IMR-90 (cell line): Measurements from ENCODE around the gene ELFN1. TPM values are rescaled to one million over a fixed set of nuclear protein-coding genes. Genes with fewer than 3 reads are reported as not detected.

Experiments
- ATAC-seq: fragments of 200-7000 bp; cut with Tn5 transposase; 2 replicates; pipeline ENCODE4 v1.9.1; 2020; ENCODE audit warnings: low read depth, mild to moderate bottlenecking, moderate library complexity
- BruUV-seq: library from RNA; stranded (reverse); fragments of 400-500 nt; replicated peaks from 2 replicates; lab custom pipeline; 2021; lab: Mats Ljungman, UMichigan
- CTCF ChIA-PET: fragments of 300-600 bp; formaldehyde crosslinking; extraction: SDS; loops from one replicate; lab custom pipeline; 2021; ENCODE audit warnings: antibody characterized with exemption; lab: Yijun Ruan, JAX
- POLR2A ChIA-PET: fragments of 300-600 bp; sonication (Branson Sonifier 250); formaldehyde crosslinking; loops from one replicate; lab custom pipeline; 2022; ENCODE audit warnings: antibody characterized with exemption; ENCODE audit not compliant: unreplicated experiment; lab: Charles Lee
- DNase-seq: peaks from one replicate; pipeline ENCODE4 v3.0.0; 2013
- H2AFZ ChIP-seq: replicated peaks from 2 replicates; pipeline ENCODE3; 2013; ENCODE audit warnings: low read length, mild to moderate bottlenecking; ENCODE audit not compliant: poor library complexity
- H2AK5ac ChIP-seq: 2 replicates; pipeline ENCODE4 v1.6.1; 2013; ENCODE audit warnings: low read depth, low read length, inconsistent platforms
- H2AK9ac ChIP-seq: replicated peaks from 2 replicates; pipeline ENCODE3; 2013; ENCODE audit warnings: mild to moderate bottlenecking, low read depth, low read length, moderate library complexity; ENCODE audit not compliant: poor library complexity
- H2BK120ac ChIP-seq: 2 replicates; pipeline ENCODE4 v1.6.1; 2013; ENCODE audit warnings: low read depth, low read length, inconsistent platforms
- H2BK15ac ChIP-seq: 3 replicates; pipeline ENCODE4 v1.6.1; 2013; ENCODE audit warnings: low read depth, low read length, inconsistent platforms
- H2BK20ac ChIP-seq: 2 replicates; pipeline ENCODE4 v1.6.1; 2013; ENCODE audit warnings: low read depth, mild to moderate bottlenecking, inconsistent platforms, low read length, moderate library complexity
- H2BK5ac ChIP-seq: 2 replicates; pipeline ENCODE4 v1.6.1; 2013; ENCODE audit warnings: mild to moderate bottlenecking, low read depth, low read length, inconsistent platforms; ENCODE audit not compliant: poor library complexity, severe bottlenecking
- H3K14ac ChIP-seq: replicated peaks from 2 replicates; pipeline ENCODE4 v1.6.1; 2013; ENCODE audit warnings: low read depth, low read length, inconsistent platforms
- H3K18ac ChIP-seq: 2 replicates; pipeline ENCODE4 v1.6.1; 2013; ENCODE audit warnings: low read depth, low read length, control low read depth
- H3K23ac ChIP-seq: 2 replicates; pipeline ENCODE4 v1.6.1; 2013; ENCODE audit warnings: low read depth, low read length, inconsistent platforms
- H3K27ac ChIP-seq: 2 replicates; pipeline ENCODE4 v1.5.1; 2013; ENCODE audit warnings: mild to moderate bottlenecking, control low read depth, low read length; ENCODE audit not compliant: insufficient read depth
- H3K27me3 ChIP-seq: 2 replicates; pipeline ENCODE4 v1.6.1; 2013; ENCODE audit warnings: low read length; ENCODE audit not compliant: control insufficient read depth, insufficient read depth
- H3K36me3 ChIP-seq: 2 replicates; pipeline ENCODE4 v1.6.1; 2013; ENCODE audit warnings: low read length, mixed read lengths; ENCODE audit not compliant: control insufficient read depth, insufficient read depth
- H3K4ac ChIP-seq: 2 replicates; pipeline ENCODE4 v1.6.1; 2013; ENCODE audit warnings: low read depth, low read length, inconsistent platforms
- H3K4me1 ChIP-seq: 2 replicates; pipeline ENCODE4 v1.6.1; 2013; ENCODE audit warnings: low read length, mixed read lengths; ENCODE audit not compliant: control insufficient read depth, insufficient read depth
- H3K4me2 ChIP-seq: 2 replicates; pipeline ENCODE4 v1.6.1; 2013; ENCODE audit warnings: low read depth, mild to moderate bottlenecking, control low read depth, low read length, moderate library complexity
- H3K4me3 ChIP-seq: 2 replicates; pipeline ENCODE4 v1.5.1; 2013; ENCODE audit warnings: low read depth, mild to moderate bottlenecking, control low read depth, low read length, moderate library complexity; ENCODE audit not compliant: insufficient read depth
- H3K56ac ChIP-seq: 2 replicates; pipeline ENCODE4 v1.6.1; 2013; ENCODE audit warnings: low read length, inconsistent platforms; ENCODE audit not compliant: insufficient read depth; ENCODE audit errors: extremely low read depth
- H3K79me1 ChIP-seq, 2 experiments: 2 replicates each; pipeline ENCODE4 v1.6.1; 2013; ENCODE audit warnings: low read length in 2 of 2, inconsistent platforms in 1 of 2, low read depth in 1 of 2
- H3K9ac ChIP-seq: 2 replicates; pipeline ENCODE4 v1.6.1; 2013; ENCODE audit warnings: low read depth, low read length, control low read depth
- H3K9me1 ChIP-seq: 2 replicates; pipeline ENCODE4 v1.6.1; 2013; ENCODE audit warnings: low read length, inconsistent platforms; ENCODE audit not compliant: insufficient read depth
- H3K9me3 ChIP-seq: 2 replicates; pipeline ENCODE4 v1.6.1; 2013; ENCODE audit warnings: low read length; ENCODE audit not compliant: control insufficient read depth, insufficient read depth
- H4K20me1 ChIP-seq: 2 replicates; pipeline ENCODE4 v1.6.1; 2013; ENCODE audit warnings: low read length, inconsistent platforms; ENCODE audit not compliant: insufficient read depth
- H4K5ac ChIP-seq: 2 replicates; pipeline ENCODE4 v1.6.1; 2013; ENCODE audit warnings: mild to moderate bottlenecking, low read depth, low read length, control low read depth
- H4K8ac ChIP-seq, 2 experiments: 2 replicates each; pipeline ENCODE4 v1.6.1; 2013; ENCODE audit warnings: low read depth in 2 of 2, low read length in 2 of 2, control low read depth in 1 of 2, inconsistent platforms in 1 of 2
- H4K91ac ChIP-seq: 2 replicates; pipeline ENCODE4 v1.6.1; 2013; ENCODE audit warnings: low read depth, low read length, inconsistent platforms; ENCODE audit not compliant: insufficient read depth
- BHLHE40 ChIP-seq: fragments of 150-350 bp; IDR thresholded peaks from 2 replicates; pipeline ENCODE4 v1.6.1; 2016; ENCODE audit warnings: mild to moderate bottlenecking, low read depth, low read length
- CEBPB ChIP-seq: IDR thresholded peaks from 2 replicates; pipeline ENCODE4 v1.6.1; 2012; ENCODE audit warnings: low read depth, low read length, improper control_type of control experiment
- CHD1 ChIP-seq: IDR thresholded peaks from 2 replicates; pipeline ENCODE4 v1.6.1; 2012; ENCODE audit warnings: low read depth, low read length, improper control_type of control experiment
- FOS ChIP-seq: fragments of 150-350 bp; IDR thresholded peaks from 2 replicates; pipeline ENCODE4 v1.6.1; 2016; ENCODE audit warnings: low read depth, low read length
- MAFK ChIP-seq: IDR thresholded peaks from 2 replicates; pipeline ENCODE4 v1.6.1; 2012; ENCODE audit warnings: low read depth, low read length, improper control_type of control experiment
- MAZ ChIP-seq: IDR thresholded peaks from 2 replicates; pipeline ENCODE4 v1.6.1; 2012; ENCODE audit warnings: low read depth, mild to moderate bottlenecking, low read length, improper control_type of control experiment, moderate library complexity, borderline replicate concordance
- MXI1 ChIP-seq: IDR thresholded peaks from 2 replicates; pipeline ENCODE4 v1.6.1; 2012; ENCODE audit warnings: low read depth, mild to moderate bottlenecking, low read length, moderate library complexity, borderline replicate concordance
- NFE2L2 ChIP-seq: fragments of 150-350 bp; IDR thresholded peaks from 2 replicates; pipeline ENCODE4 v1.6.1; 2016; ENCODE audit warnings: low read depth, mild to moderate bottlenecking, low read length
- POLR2A ChIP-seq: IDR thresholded peaks from 2 replicates; pipeline ENCODE4 v1.6.1; 2012; ENCODE audit warnings: mild to moderate bottlenecking, low read depth, low read length
- RAD21 ChIP-seq: IDR thresholded peaks from 2 replicates; pipeline ENCODE4 v1.6.1; 2012; ENCODE audit warnings: low read length, improper control_type of control experiment
- RCOR1 ChIP-seq: IDR thresholded peaks from 2 replicates; pipeline ENCODE4 v1.6.1; 2012; ENCODE audit warnings: mild to moderate bottlenecking, low read length, improper control_type of control experiment; ENCODE audit not compliant: insufficient replicate concordance
- RFX5 ChIP-seq: IDR thresholded peaks from 2 replicates; pipeline ENCODE4 v1.8.0; 2012; ENCODE audit warnings: low read depth, mild to moderate bottlenecking, low read length, moderate library complexity
- SMC3 ChIP-seq: fragments of 150-350 bp; IDR thresholded peaks from 2 replicates; pipeline ENCODE4 v1.6.1; 2016; ENCODE audit warnings: low read depth, mild to moderate bottlenecking, antibody characterized with exemption, low read length, moderate library complexity
- WGBS, 2 experiments: methylation state at CpG; one replicate each; pipeline versions ENCODE4 v1.1.5 to v1.1.7; 2013; ENCODE audit warnings: missing lambda C conversion rate in 2 of 2; ENCODE audit not compliant: insufficient read length in 1 of 2; ENCODE audit errors: extremely low coverage in 2 of 2; 5-methylcytosine and 5-hydroxymethylcytosine counted together
- dilution Hi-C: fragments of 300-500 bp; cut with HindIII; formaldehyde crosslinking; loops from one replicate; pipeline ENCODE4 v1.14.3; 2018; ENCODE audit warnings: low sequenced_read_pairs; ENCODE audit not compliant: unreplicated experiment
- in situ Hi-C: fragments of 300-500 bp; cut with MboI; formaldehyde crosslinking; loops from 3 replicates; pipeline ENCODE4 v1.14.3; 2019; ENCODE audit warnings: low sequenced_read_pairs, inconsistent platforms, mixed read lengths
- intact Hi-C: fragments of 100-400 bp; cut with micrococcal nuclease; formaldehyde crosslinking; loops from 2 replicates; pipeline ENCODE4 v1.10.0; 2022
- polyA plus RNA-seq, 3 experiments: library from polyadenylated mRNA; depleted of rRNA; stranded (reverse); fragments of >200 nt; gene quantifications; 2 replicates each; pipeline ENCODE4 v1.2.3, GENCODE V29; 2012; ENCODE audit warnings: low replicate concordance in 1 of 3
- total RNA-seq: library from RNA; depleted of rRNA; stranded (reverse); fragments of >200 nt; gene quantifications from 2 replicates; pipeline ENCODE4 v1.2.3, GENCODE V29; 2012
- TF ChIP-seq, protein P1 (sequence below): fragments of 150-350 bp; IDR thresholded peaks from 2 replicates; pipeline ENCODE4 v1.6.1; 2016; ENCODE audit warnings: low read depth, mild to moderate bottlenecking, low read length, moderate library complexity, borderline replicate concordance
- TF ChIP-seq, protein P2 (sequence below): conservative IDR thresholded peaks from 2 replicates; pipeline ENCODE4 v1.5.1; 2012; ENCODE audit warnings: mild to moderate bottlenecking, low read depth, low read length, improper control_type of control experiment

The ELFN1 gene
- total and polyA plus RNA-seq, 2 of the 4 experiments (the other 2 are of a cell fraction): 1.6 to 5.2 TPM

- Histone ChIP-seq H3K4ac (no peak overlapping the region), H2BK15ac (no peak overlapping the region), H2AK9ac (no peak overlapping the region), H3K9me1 (no peaks in the 10 kb centered on the region; the same call in 1 of the 2 replicates), H4K8ac (no peak overlapping the region), H3K56ac (no peak overlapping the region), H3K27me3 (peaks cover 8% of the 10 kb centered on the region; the same call in 1 of the 2 replicates), H2AK5ac (no peak overlapping the region), H4K91ac (no peak overlapping the region), H3K9me3 (peaks cover 20% of the 10 kb centered on the region), H3K36me3 (no peaks in the 10 kb centered on the region), H3K14ac (no peak overlapping the region), H3K4me2 (no peak overlapping the region), H3K79me1 (no peaks in the 10 kb centered on the region), H3K4me3 (no peak overlapping the region), H3K4me1 (no peaks in the 10 kb centered on the region), H2BK5ac (no peak overlapping the region), H2AFZ (peak overlapping the region; percentile 56), H2BK20ac (no peak overlapping the region), H3K23ac (no peak overlapping the region), H3K9ac (no peak overlapping the region), H4K20me1 (no peaks in the 10 kb centered on the region), H2BK120ac (no peak overlapping the region), H3K27ac (no peak overlapping the region), H3K18ac (no peak overlapping the region), H4K5ac (no peak overlapping the region)
- intact Hi-C loops (no loop called here), dilution Hi-C loops (no loop called here), in situ Hi-C loops (no loop called here)
- ATAC-seq (no peak), DNase-seq (no peak)
- TF ChIP-seq FOS (no peak), CHD1 (no peak), SMC3 (no peak), BHLHE40 (no peak), NFE2L2 (no peak), MXI1 (no peak), POLR2A (no peak), MAZ (no peak), RCOR1 (no peak), RFX5 (no peak), MAFK (no peak), CEBPB (no peak), RAD21 (no peak)
- TF ChIP-seq, protein P1, sequence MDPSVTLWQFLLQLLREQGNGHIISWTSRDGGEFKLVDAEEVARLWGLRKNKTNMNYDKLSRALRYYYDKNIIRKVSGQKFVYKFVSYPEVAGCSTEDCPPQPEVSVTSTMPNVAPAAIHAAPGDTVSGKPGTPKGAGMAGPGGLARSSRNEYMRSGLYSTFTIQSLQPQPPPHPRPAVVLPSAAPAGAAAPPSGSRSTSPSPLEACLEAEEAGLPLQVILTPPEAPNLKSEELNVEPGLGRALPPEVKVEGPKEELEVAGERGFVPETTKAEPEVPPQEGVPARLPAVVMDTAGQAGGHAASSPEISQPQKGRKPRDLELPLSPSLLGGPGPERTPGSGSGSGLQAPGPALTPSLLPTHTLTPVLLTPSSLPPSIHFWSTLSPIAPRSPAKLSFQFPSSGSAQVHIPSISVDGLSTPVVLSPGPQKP: no peak
- TF ChIP-seq, protein P2, sequence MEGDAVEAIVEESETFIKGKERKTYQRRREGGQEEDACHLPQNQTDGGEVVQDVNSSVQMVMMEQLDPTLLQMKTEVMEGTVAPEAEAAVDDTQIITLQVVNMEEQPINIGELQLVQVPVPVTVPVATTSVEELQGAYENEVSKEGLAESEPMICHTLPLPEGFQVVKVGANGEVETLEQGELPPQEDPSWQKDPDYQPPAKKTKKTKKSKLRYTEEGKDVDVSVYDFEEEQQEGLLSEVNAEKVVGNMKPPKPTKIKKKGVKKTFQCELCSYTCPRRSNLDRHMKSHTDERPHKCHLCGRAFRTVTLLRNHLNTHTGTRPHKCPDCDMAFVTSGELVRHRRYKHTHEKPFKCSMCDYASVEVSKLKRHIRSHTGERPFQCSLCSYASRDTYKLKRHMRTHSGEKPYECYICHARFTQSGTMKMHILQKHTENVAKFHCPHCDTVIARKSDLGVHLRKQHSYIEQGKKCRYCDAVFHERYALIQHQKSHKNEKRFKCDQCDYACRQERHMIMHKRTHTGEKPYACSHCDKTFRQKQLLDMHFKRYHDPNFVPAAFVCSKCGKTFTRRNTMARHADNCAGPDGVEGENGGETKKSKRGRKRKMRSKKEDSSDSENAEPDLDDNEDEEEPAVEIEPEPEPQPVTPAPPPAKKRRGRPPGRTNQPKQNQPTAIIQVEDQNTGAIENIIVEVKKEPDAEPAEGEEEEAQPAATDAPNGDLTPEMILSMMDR: no peak
- CTCF ChIA-PET: no interaction called here
- no TSS peak for BruUV-seq
- POLR2A ChIA-PET: no interaction called here
- WGBS, 2 experiments: no CpG with 5 or more reads among the region's 7 CpGs
Measured at GRCh38 chr7:1632506-1632905, 37.6 kb upstream of the ELFN1 start.
